ENCODE results near the gene RAI1. TPM values are rescaled to one million over a fixed set of nuclear protein-coding genes. Genes with fewer than 3 reads are reported as not detected.
A peak's percentile ranks its signal among the peaks of the same experiment; 100 is the strongest.

RAI1 gene
- total RNA-seq, 3 donors from 2014 or later, result 12.9 to 29.2 (median 17.0) TPM

DNA sequence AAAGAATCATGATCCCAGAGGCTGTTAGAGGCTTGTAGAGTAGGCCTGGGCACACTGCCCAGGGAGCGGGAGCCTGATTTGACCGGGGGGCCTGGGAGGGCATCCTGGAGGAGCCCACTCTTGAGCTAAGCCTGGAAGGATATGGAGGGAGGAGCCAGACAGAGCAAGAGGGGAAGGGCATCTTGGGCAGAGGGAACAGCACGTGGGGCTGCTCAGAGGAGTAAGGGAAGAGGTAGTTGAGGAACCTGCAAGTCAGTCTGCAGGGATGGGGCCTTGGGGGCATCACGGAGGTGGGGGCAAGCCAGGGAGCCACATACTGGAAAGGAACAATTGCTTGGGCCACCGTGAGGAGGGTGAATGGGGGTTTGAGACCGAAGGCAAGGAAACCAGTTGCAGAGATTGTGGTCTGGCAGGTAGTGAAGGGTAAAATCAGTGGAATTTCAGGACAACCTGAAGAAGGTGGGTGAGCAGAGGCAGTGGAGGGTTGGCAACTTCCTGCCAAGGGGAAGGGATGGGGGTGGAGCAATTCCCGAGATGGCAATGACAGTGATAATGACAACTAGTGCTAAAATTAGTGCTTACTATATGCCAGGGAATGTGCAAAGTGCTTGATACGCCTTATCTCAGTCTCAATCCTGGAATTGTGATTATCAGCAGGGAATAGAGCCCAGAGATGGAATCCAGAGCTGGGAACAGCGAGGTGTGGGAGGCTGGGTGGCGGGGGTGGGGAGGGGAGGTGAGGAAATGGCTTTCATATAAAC, 9.7 kb upstream of the RAI1 start:
- H3K4me3 ChIP-seq, result no peak overlapping the region
- peaks cover 4% of the 10 kb centered on the region for H3K4me1 ChIP-seq (ENCODE audit: low read depth)
- H3K9me3 ChIP-seq, result no peaks in the 10 kb centered on the region
- TF ChIP-seq, protein P1, sequence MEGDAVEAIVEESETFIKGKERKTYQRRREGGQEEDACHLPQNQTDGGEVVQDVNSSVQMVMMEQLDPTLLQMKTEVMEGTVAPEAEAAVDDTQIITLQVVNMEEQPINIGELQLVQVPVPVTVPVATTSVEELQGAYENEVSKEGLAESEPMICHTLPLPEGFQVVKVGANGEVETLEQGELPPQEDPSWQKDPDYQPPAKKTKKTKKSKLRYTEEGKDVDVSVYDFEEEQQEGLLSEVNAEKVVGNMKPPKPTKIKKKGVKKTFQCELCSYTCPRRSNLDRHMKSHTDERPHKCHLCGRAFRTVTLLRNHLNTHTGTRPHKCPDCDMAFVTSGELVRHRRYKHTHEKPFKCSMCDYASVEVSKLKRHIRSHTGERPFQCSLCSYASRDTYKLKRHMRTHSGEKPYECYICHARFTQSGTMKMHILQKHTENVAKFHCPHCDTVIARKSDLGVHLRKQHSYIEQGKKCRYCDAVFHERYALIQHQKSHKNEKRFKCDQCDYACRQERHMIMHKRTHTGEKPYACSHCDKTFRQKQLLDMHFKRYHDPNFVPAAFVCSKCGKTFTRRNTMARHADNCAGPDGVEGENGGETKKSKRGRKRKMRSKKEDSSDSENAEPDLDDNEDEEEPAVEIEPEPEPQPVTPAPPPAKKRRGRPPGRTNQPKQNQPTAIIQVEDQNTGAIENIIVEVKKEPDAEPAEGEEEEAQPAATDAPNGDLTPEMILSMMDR (IDR thresholded peaks at IDR 0.05), result no peak
- intact Hi-C loops (cut with DNase I, micrococcal nuclease), result loop anchor here in 1 of 2 donors (10.0 kb wide), 1 partner anchor 363 kb away; the partner anchor contains the start of genes ATPAF2 and GID4
- peak in 1 of 3 donors; percentile 43 for DNase-seq
- H3K36me3 ChIP-seq (ENCODE audit: low read depth), result no peaks in the 10 kb centered on the region
- no peak for ATAC-seq

DNA sequence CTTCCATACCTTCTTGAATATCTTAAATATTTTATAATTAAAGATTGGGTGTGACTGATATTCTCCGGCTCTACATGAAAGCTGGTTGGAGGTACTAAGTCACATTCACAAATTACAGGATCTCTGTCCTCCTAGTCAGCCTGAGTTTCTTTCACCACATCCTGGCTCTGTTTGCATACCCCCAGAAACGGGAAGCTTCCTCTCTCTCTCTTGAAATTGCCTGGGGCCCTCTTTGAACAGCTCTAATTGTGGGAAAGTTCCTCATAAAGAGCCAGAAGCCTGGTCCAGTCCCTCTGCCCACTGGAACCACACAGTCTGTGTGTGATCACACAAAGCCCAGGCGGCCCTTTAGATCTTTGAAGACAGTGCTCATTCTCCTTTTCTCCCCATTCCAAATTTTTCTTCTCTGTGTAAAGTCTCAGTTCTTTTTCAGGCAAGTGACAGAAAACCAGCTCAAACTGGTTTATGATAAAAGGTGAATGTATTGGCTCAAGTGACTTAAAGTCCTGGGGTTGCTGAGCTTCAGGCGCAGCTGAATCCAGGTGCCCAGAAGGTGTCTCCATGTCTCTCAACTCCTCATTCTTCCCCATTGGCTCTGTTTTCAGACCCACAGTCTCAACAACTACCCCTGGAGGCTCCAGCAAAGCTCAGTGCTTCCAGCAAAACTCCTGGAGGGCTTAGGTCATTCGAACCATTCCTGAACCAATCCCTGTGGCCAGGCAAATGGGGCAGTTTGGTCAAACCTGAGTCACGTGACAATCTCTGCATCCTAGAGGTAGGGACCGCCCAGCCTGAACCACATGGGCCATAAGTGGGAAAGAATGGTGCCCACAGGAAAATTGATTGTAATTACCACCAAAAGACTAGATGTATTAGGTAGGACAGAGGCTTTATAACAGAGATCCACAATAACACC, 8.5 kb upstream of the RAI1 start:
- intact Hi-C loops (cut with DNase I, micrococcal nuclease), result loop anchor here in 1 of 2 donors (10.0 kb wide), 1 partner anchor 362 kb away; the partner anchor contains the start of genes ATPAF2 and GID4
- ATAC-seq, result no peak
- DNase-seq, result no peak
- H3K4me1 ChIP-seq (ENCODE audit: low read depth), result peaks cover 4% of the 10 kb centered on the region
- H3K4me3 ChIP-seq, result no peak overlapping the region
- no peaks in the 10 kb centered on the region for H3K36me3 ChIP-seq (ENCODE audit: low read depth)
- TF ChIP-seq, protein P1 (IDR thresholded peaks at IDR 0.05), result no peak
- no peaks in the 10 kb centered on the region for H3K9me3 ChIP-seq

DNA sequence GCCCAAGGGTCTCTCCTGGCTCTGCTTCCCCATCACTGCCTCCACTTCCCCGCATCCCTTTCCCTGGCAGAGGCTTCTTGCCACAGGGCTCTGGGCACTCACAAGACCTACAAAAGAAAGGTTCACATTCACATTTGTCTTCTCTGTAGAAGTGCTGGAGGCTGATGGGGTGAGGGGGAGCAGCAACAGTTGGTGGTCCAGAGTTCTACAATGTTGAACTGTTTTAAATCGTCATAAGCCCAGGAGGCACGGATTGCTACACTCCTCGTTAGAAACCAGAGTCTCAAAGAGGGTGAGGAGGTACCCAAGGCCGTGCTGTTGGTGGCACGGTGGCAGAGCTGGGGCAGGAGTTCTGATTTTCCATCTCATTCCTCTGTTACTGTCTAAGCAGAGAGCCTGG, 5.8 kb upstream of the RAI1 start:
- Histone ChIP-seq H3K36me3 (ENCODE audit: low read depth) (no peaks in the 10 kb centered on the region), H3K9me3 (no peaks in the 10 kb centered on the region), H3K4me1 (ENCODE audit: low read depth) (peaks cover 4% of the 10 kb centered on the region), H3K4me3 (no peak overlapping the region)
- TF ChIP-seq, protein P1 (IDR thresholded peaks at IDR 0.05), result no peak
- DNase-seq (no peak), ATAC-seq (no peak)
- intact Hi-C loops (cut with DNase I, micrococcal nuclease), result loop anchor here in 1 of 2 donors (10.0 kb wide), 1 partner anchor 359 kb away; the partner anchor contains the start of genes ATPAF2 and GID4

DNA sequence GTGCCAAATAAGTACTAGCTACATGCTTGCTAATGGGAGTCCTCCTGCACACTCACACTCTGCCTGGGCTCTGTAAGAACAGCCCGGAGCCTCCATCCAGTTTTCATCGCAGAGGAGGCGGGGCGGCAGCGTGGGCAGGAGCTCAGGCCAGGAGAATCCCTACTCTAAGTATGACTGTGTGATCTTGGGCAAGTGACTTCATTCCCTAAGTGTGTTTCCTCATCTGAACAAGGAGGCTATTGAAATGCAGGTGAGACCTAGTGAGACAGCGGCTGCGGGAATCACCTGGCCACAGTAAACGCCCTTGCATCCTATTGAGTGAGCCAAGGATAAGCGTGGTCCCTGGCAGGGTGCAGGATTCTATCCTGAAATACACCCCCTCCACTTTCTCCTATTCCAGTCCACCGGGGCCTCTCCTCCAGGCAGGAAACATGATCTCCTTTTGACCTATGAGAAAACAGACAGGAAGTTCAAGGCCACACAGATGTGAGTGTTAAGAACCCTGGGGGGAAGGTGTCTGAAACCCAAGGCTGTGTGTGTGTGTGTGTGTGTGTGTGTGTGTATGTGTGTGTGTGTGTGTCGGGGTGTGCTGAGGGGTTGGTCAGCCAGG, 5.2 kb upstream of the RAI1 start:
- DNase-seq (peak in 2 of 3 donors; percentile 32 to 43), ATAC-seq (peak; percentile 75)
- Histone ChIP-seq H3K9me3 (no peaks in the 10 kb centered on the region), H3K36me3 (ENCODE audit: low read depth) (no peaks in the 10 kb centered on the region), H3K4me1 (ENCODE audit: low read depth) (no peaks in the 10 kb centered on the region), H3K4me3 (no peak overlapping the region)
- intact Hi-C loops (cut with DNase I, micrococcal nuclease), result loop anchor here in 1 of 2 donors (10.0 kb wide), 1 partner anchor 359 kb away; the partner anchor contains the start of genes ATPAF2 and GID4
- TF ChIP-seq, protein P1 (IDR thresholded peaks at IDR 0.05), result no peak

DNA sequence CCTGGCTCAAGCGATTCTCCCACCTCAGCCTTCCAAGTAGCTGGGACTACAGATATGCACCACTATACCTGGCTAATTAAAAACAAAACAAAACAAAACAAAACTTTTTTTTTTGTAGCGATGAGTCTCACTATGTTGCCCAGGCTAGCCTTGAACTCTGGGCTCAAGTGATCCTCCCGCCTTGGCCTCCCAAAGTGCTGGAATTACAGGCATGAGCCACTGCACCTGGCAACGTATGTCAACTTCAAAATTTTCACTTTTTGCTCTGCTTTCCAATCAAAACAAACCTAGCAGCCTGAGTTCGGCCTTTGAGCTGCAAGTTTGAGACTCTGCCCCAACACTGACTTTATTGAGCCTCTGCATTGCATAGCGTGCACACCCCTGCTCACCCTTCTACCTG, 4.5 kb upstream of the RAI1 start:
- H3K4me1 ChIP-seq (ENCODE audit: low read depth), result no peaks in the 10 kb centered on the region
- H3K36me3 ChIP-seq (ENCODE audit: low read depth), result no peaks in the 10 kb centered on the region
- TF ChIP-seq, protein P1 (IDR thresholded peaks at IDR 0.05), result no peak
- no peak for DNase-seq
- H3K9me3 ChIP-seq, result no peaks in the 10 kb centered on the region
- intact Hi-C loops (cut with DNase I, micrococcal nuclease), result loop anchor here in 1 of 2 donors (10.0 kb wide), 1 partner anchor 358 kb away; the partner anchor contains the start of genes ATPAF2 and GID4
- no peak for ATAC-seq
- no peak overlapping the region for H3K4me3 ChIP-seq
